Peyer's patch (tissue), 4 donors: ENCODE measurements around the gene CPED1.

Experiments used
- POLR2A ChIP-seq, 2 donors: fragments of 450-650 bp; IDR thresholded peaks; one replicate each; pipeline ENCODE4 v1.5.1; 2017; ENCODE audit warnings: antibody characterized with exemption in 2 of 2, mild to moderate bottlenecking in 2 of 2, moderate library complexity in 2 of 2
- TF ChIP-seq, protein P1 (sequence below), 6 experiments: fragments of 450-650 bp in 4 of 6; fragments of 200-600 bp in 2 of 6; sonication (generic) in 1 of 6; IDR thresholded peaks; one replicate each; pipeline ENCODE4 v1.5.1; 2017 to 2019; ENCODE audit warnings: antibody characterized with exemption in 6 of 6, mild to moderate bottlenecking in 3 of 6, moderate library complexity in 1 of 6

DNA sequence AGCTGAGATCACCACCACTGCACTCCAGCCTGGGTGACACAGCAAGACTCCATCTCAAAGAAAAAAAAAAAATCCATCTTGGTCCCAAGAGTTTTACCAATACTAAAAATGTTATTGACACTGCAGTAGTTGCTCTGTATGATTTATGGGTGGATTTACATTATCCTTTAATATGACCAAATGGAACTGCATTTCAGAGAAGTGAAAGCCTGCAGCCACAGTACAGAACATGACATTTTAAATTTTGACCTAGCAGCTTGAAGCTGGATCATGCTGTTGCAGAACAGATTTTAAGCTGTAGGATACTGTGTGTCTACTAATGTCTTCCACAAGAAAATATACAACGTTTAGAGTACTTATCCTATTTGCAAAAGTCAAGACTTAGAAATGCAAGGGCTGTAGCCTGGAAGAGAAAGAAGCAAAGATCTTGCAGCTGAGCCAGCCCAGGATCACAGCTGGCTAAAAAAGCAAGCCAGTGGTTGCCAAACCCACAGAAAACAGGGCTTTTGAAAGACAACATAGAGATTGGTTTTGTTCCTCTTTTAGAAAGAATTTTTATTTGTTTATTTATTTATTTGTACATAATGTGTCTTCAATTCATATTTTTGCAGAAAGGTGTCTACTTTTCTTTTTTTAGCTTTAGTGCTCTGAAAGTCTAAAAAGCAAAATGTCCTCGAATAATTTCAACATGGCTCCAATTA lies 285.1 kb downstream of the CPED1 start:
- TF ChIP-seq, protein P1, sequence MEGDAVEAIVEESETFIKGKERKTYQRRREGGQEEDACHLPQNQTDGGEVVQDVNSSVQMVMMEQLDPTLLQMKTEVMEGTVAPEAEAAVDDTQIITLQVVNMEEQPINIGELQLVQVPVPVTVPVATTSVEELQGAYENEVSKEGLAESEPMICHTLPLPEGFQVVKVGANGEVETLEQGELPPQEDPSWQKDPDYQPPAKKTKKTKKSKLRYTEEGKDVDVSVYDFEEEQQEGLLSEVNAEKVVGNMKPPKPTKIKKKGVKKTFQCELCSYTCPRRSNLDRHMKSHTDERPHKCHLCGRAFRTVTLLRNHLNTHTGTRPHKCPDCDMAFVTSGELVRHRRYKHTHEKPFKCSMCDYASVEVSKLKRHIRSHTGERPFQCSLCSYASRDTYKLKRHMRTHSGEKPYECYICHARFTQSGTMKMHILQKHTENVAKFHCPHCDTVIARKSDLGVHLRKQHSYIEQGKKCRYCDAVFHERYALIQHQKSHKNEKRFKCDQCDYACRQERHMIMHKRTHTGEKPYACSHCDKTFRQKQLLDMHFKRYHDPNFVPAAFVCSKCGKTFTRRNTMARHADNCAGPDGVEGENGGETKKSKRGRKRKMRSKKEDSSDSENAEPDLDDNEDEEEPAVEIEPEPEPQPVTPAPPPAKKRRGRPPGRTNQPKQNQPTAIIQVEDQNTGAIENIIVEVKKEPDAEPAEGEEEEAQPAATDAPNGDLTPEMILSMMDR (IDR thresholded peaks at IDR 0.05) = no peak
- no peak for TF ChIP-seq POLR2A (IDR thresholded peaks at IDR 0.05)
